ENCODE results near the gene EMP1. TPM values are rescaled to one million over a fixed set of nuclear protein-coding genes. Genes with fewer than 3 reads are reported as not detected.
A peak's percentile ranks its signal among the peaks of the same experiment; 100 is the strongest.

The EMP1 gene
- total RNA-seq, 1 donor from 2014 or later: 19.0 TPM

GRCh38 chr12:13194401-13195110 lies 2.0 kb upstream of the EMP1 start:
- H3K27ac Mint-ChIP-seq: peak overlapping the region; percentile 94
- H3K4me3 Mint-ChIP-seq: no peak overlapping the region
- H3K27me3 Mint-ChIP-seq (ENCODE audit: low read depth): no peaks in the 10 kb centered on the region
- H3K4me1 Mint-ChIP-seq: peaks cover 64% of the 10 kb centered on the region
- no peaks in the 10 kb centered on the region for H3K9me3 Mint-ChIP-seq
- no peak for TF ChIP-seq CTCF (IDR thresholded peaks at IDR 0.05; ENCODE audit: unreplicated experiment)
- no peaks in the 10 kb centered on the region for H3K36me3 Mint-ChIP-seq
- DNase-seq (ENCODE audit: low spot score in 2 of 2, unreplicated experiment in 2 of 2): no peak

- Mint-ChIP-seq H3K9me3 (no peaks in the 10 kb centered on the region), H3K27ac (peak overlapping the region; percentile 94), H3K36me3 (no peaks in the 10 kb centered on the region), H3K4me1 (peaks cover 66% of the 10 kb centered on the region), H3K27me3 (ENCODE audit: low read depth) (no peaks in the 10 kb centered on the region), H3K4me3 (no peak overlapping the region)
- TF ChIP-seq CTCF (IDR thresholded peaks at IDR 0.05; ENCODE audit: unreplicated experiment): no peak
- DNase-seq (ENCODE audit: low spot score in 2 of 2, unreplicated experiment in 2 of 2): no peak
These were observed 1.3 kb upstream of the EMP1 start for GRCh38 chr12:13195250-13195649.

- H3K27ac Mint-ChIP-seq: peak overlapping the region; percentile 94
- TF ChIP-seq CTCF (IDR thresholded peaks at IDR 0.05; ENCODE audit: unreplicated experiment): no peak
- H3K4me1 Mint-ChIP-seq: peaks cover 66% of the 10 kb centered on the region
- no peaks in the 10 kb centered on the region for H3K9me3 Mint-ChIP-seq
- H3K27me3 Mint-ChIP-seq (ENCODE audit: low read depth): no peaks in the 10 kb centered on the region
- DNase-seq (ENCODE audit: low spot score in 2 of 2, unreplicated experiment in 2 of 2): no peak
- no peak overlapping the region for H3K4me3 Mint-ChIP-seq
- H3K36me3 Mint-ChIP-seq: no peaks in the 10 kb centered on the region
These were observed 769 bp upstream of the EMP1 start for GRCh38 chr12:13195785-13196129.

GRCh38 chr12:13197032-13197431 lies 506 bp downstream of the EMP1 start:
- TF ChIP-seq CTCF (IDR thresholded peaks at IDR 0.05; ENCODE audit: unreplicated experiment): no peak
- H3K27me3 Mint-ChIP-seq (ENCODE audit: low read depth): no peaks in the 10 kb centered on the region
- no peaks in the 10 kb centered on the region for H3K36me3 Mint-ChIP-seq
- H3K4me3 Mint-ChIP-seq: peak overlapping the region; percentile 46
- peaks cover 66% of the 10 kb centered on the region for H3K4me1 Mint-ChIP-seq
- no peaks in the 10 kb centered on the region for H3K9me3 Mint-ChIP-seq
- H3K27ac Mint-ChIP-seq: peak overlapping the region; percentile 94
- DNase-seq (ENCODE audit: low spot score in 2 of 2, unreplicated experiment in 2 of 2): no peak

- no peaks in the 10 kb centered on the region for H3K27me3 Mint-ChIP-seq (ENCODE audit: low read depth)
- H3K27ac Mint-ChIP-seq: peak overlapping the region; percentile 64
- no peaks in the 10 kb centered on the region for H3K9me3 Mint-ChIP-seq
- DNase-seq (ENCODE audit: low spot score in 2 of 2, unreplicated experiment in 2 of 2): no peak
- no peak for TF ChIP-seq CTCF (IDR thresholded peaks at IDR 0.05; ENCODE audit: unreplicated experiment)
- no peaks in the 10 kb centered on the region for H3K36me3 Mint-ChIP-seq
- H3K4me1 Mint-ChIP-seq: peaks cover 70% of the 10 kb centered on the region
- peak overlapping the region; percentile 46 for H3K4me3 Mint-ChIP-seq
These were observed 1.1 kb downstream of the EMP1 start for GRCh38 chr12:13197526-13198143.

Data from mesothelial cell of epicardium (in vitro differentiated cells).